Activated T-cell treated with anti-CD3 and anti-CD28 coated beads, Interleukin-2, amount 50 U/mL, for 4 hours (primary cell): ENCODE results near the gene TOMM40. TPM values are rescaled to one million over a fixed set of nuclear protein-coding genes. Genes with fewer than 3 reads are reported as not detected.
"Not testable (repeated sequence)": the region's sequence is repeated elsewhere in the genome, so short reads cannot be mapped to it uniquely, and the experiment has no call there.

ENCODE experiments used
- ATAC-seq, 2 donors: fragments of 200-7000 bp; cut with Tn5 transposase; one replicate each; pipeline ENCODE4 v1.10.0; 2021
- DNase-seq: peaks from one replicate; pipeline ENCODE4 v3.0.0-alpha.2; 2020
- H3K27me3 Mint-ChIP-seq: one replicate; pipeline ENCODE4 v1.8.0; 2021; ENCODE audit warnings: low read depth, mixed read lengths
- H3K36me3 Mint-ChIP-seq: one replicate; pipeline ENCODE4 v1.8.0; 2022; ENCODE audit warnings: mixed read lengths; ENCODE audit not compliant: insufficient read depth
- H3K4me1 Mint-ChIP-seq: one replicate; pipeline ENCODE4 v1.8.0; 2021; ENCODE audit warnings: low read depth, mixed read lengths
- H3K4me3 Mint-ChIP-seq: one replicate; pipeline ENCODE4 v1.8.0; 2021; ENCODE audit warnings: mild to moderate bottlenecking, moderate library complexity, mixed read lengths
- H3K9me3 Mint-ChIP-seq: one replicate; pipeline ENCODE4 v1.8.0; 2021; ENCODE audit warnings: mixed read lengths
- total RNA-seq, 3 donors: library from RNA; stranded (reverse); gene quantifications; one replicate each; pipeline ENCODE4 v1.2.1, GENCODE V29; 2021

The TOMM40 gene
- total RNA-seq, 3 donors from 2014 or later, result 427 to 536 (median 461) TPM

DNA sequence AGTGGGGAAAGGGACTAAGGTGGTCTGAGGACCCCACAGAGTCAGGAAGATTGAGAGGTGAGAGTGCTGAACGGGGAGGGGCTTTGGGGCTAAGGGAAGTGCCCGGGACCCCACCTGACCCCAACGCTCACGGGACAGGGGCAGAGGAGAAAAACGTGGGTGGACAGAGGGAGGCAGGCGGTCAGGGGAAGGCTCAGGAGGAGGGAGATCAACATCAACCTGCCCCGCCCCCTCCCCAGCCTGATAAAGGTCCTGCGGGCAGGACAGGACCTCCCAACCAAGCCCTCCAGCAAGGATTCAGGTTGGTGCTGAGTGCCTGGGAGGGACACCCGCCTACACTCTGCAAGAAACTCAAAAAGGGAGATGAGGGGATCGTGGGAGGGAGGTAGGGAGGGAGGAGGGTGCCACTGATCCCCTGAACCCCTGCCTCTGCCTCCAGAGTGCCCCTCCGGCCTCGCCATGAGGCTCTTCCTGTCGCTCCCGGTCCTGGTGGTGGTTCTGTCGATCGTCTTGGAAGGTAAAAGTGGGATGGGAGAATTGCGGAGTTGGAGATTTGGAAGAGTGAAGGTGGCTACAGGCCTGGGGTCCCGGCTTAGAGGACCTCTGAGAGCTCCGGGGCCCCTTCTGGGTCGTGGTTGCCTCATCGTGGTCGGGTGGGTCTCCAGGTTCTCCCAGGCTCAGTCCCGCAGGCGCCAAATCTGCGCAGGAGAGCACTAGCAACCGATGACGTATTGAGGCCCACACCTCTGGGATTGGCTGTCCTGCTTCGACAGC lies 23.6 kb downstream of the TOMM40 start, which contains the start of gene APOC1:
TSS of gene APOC1 (plus strand) at position 176 of the 774 bp plus-strand sequence. CDS start at position 460, 284 bp downstream.
- H3K27me3 Mint-ChIP-seq, result peaks cover 31% of the 10 kb centered on the region
- DNase-seq (peak; percentile 71), ATAC-seq (peak; percentile 97)
- H3K36me3 Mint-ChIP-seq, H3K9me3 Mint-ChIP-seq, H3K4me1 Mint-ChIP-seq: not testable (repeated sequence)
- peak within 1 kb of the TSS; percentile 88 for H3K4me3 Mint-ChIP-seq

DNA sequence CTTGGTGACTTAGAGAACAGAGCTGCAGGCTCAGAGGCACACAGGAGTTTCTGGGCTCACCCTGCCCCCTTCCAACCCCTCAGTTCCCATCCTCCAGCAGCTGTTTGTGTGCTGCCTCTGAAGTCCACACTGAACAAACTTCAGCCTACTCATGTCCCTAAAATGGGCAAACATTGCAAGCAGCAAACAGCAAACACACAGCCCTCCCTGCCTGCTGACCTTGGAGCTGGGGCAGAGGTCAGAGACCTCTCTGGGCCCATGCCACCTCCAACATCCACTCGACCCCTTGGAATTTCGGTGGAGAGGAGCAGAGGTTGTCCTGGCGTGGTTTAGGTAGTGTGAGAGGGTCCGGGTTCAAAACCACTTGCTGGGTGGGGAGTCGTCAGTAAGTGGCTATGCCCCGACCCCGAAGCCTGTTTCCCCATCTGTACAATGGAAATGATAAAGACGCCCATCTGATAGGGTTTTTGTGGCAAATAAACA lies 33.2 kb downstream of the TOMM40 start:
- H3K4me1 Mint-ChIP-seq, result peaks cover 4% of the 10 kb centered on the region
- no peak overlapping the region for H3K4me3 Mint-ChIP-seq
- H3K27me3 Mint-ChIP-seq, result peaks cover 25% of the 10 kb centered on the region
- no peak for ATAC-seq
- no peaks in the 10 kb centered on the region for H3K36me3 Mint-ChIP-seq
- no peak for DNase-seq
- H3K9me3 Mint-ChIP-seq, result no peaks in the 10 kb centered on the region

DNA sequence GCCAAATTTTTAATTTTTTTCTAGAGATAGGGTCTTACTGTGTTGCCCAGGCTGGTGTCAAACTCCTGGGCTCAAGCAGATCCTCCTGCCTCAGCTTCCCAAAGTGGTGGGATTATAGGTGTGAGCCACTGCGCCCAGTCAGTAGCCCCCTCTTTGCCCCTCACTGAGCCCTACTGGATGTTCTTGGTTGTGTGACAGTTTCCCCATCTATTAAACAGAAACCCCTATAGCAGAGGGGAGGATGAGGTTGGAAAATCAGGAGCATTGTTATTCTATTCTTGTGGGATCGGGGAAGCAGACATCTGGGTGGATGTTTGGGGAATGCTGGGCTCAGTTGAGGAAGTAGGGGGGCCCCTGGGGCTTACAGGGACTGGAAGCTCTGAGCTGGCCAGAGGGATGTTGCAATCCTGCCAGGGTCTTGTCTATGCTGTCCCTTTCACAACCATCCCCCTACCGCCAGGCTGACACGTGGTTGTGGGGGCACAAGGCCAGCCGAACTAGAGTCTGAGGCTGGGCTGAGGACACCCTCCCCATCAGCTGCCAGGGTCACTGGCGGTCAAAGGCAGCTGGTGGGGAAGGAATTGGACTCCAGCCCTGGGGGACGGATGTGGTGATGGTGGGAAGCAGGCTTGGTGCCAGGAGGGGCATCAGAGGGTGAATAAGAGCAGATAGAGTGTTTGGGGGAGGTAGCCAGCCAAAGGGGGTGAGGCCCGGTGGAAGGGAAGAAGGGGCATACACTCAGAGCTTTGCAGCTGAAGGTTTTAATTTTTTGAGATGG lies 34.2 kb downstream of the TOMM40 start:
- ATAC-seq, result no peak
- H3K36me3 Mint-ChIP-seq, result no peaks in the 10 kb centered on the region
- H3K27me3 Mint-ChIP-seq, result peaks cover 29% of the 10 kb centered on the region
- H3K4me3 Mint-ChIP-seq, result no peak overlapping the region
- H3K9me3 Mint-ChIP-seq, result no peaks in the 10 kb centered on the region
- H3K4me1 Mint-ChIP-seq, result peaks cover 4% of the 10 kb centered on the region
- no peak for DNase-seq

DNA sequence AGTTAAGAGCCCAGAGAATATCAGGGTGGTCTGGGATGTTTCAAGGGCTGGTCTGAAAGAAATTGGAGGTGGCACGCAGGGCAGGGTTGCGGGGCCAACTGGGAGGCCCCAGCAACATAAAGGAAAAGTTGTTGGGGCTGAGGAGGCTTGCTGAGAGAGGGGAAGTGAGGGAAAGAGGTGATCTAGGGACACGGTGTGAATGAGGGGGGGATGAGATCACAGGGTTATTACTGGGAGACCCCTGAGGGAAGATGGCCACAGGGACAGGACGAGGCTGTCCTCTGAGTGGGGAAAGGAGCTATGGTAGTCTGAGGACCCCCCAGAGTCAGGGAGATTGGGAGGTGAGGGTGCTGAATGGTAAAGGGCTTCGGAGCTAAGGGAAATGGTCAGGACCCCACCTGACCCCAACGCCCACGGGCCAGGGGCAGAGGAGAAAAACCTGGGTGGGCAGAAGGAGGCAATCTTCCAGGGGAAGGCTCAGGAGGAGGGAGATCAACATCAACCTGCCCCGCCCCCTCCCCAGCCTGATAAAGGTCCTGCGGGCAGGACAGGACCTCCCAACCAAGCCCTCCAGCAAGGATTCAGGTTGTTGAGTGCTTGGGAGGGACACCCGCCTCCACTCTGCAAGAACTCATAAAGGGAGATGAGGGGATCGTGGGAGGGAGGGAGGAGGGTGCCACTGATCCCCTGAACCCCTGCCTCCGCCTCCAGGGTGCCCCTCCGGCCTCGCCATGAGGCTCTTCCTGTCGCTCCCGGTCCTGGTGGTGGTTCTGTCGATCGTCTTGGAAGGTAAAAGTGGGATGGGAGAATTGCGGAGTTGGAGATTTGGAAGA lies 35.4 kb downstream of the TOMM40 start:
- peak in 1 of 2 donors; percentile 10 for ATAC-seq
- H3K27me3 Mint-ChIP-seq, result peaks cover 29% of the 10 kb centered on the region
- not testable (repeated sequence) for H3K9me3 Mint-ChIP-seq, DNase-seq, H3K4me3 Mint-ChIP-seq, H3K36me3 Mint-ChIP-seq, H3K4me1 Mint-ChIP-seq

DNA sequence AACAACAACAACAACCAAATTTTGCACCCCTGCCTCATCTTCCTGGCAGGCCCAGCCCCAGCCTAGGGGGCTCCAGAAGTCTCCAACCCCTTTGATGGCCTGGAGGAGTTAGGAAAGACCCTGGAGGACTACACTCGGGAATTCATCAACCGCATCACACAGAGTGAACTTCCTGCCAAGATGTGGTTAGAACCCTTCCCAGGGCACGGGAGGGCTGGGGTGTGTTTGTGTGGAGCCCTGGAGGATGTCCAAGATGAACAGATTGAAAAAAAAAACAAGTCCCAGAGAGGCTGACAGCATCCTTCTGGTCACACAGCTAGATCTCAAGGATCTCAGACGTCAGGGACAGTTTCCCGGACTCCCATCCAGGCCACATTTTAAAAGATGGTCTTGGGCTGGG lies 36.7 kb downstream of the TOMM40 start:
- Mint-ChIP-seq H3K9me3 (no peaks in the 10 kb centered on the region), H3K27me3 (peaks cover 29% of the 10 kb centered on the region), H3K36me3 (no peaks in the 10 kb centered on the region), H3K4me1 (peaks cover 4% of the 10 kb centered on the region), H3K4me3 (no peak overlapping the region)
- ATAC-seq (no peak), DNase-seq (no peak)

DNA sequence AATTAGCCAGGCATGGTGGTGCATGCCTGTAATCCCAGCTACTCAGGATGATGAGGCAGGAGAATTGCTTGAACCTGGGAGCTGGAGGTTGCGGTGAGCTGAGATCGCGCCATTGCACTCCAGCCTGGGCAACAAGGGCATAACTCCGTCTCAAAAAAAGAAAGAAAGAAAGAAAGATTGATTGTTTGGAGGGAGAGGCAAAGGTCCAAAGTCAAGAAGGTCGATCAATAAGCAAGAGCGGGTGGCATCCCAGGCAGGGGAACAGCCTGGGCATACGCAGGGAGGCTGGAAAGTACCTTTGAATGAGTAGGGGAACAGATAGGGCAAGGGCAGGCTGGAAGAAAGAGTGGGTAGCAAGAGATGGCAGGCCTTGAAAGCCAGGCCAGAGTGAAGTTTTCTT lies 39.0 kb downstream of the TOMM40 start:
- Mint-ChIP-seq H3K36me3 (no peaks in the 10 kb centered on the region), H3K4me1 (peaks cover 4% of the 10 kb centered on the region), H3K9me3 (no peaks in the 10 kb centered on the region), H3K27me3 (peaks cover 23% of the 10 kb centered on the region), H3K4me3 (no peak overlapping the region)
- DNase-seq (no peak), ATAC-seq (no peak)

DNA sequence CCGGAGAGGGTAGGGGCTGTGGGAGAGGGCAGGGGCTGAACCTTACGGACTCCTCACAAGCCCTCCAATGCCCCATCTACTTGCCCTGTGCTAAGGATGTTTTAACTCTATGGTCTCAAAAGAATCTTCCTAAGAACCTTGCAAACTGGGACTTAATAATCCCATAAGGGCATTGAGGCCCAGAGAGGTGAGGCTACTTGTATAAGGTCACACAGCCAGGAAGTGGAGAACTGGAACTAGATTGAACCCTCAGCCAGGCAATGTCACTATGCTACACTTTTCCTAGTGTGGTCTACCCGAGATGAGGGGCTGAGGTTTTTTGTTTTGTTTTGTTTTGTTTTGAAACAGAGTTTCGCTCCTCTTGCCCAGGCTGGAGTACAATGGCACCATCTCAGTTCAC lies 40.5 kb downstream of the TOMM40 start:
- no peaks in the 10 kb centered on the region for H3K9me3 Mint-ChIP-seq

DNA sequence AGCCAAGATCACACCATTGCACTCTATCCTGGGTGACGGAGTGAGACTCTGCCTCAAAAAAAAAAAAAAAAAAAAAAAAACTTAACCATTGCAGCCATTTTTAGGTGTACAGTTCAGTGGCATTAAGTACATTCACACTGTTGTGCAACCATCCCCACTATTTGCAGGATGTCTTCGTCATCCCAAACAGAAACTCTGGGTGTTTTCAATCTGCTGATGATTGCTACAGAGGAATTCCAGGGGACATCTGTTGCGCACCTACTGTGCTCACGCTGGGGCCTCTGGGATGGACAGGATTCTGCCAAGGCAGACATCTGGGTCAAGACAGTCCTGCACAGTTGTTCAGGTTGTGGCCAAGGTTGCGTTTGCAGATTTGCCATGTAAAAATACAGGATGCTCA lies 48.6 kb downstream of the TOMM40 start:
- Mint-ChIP-seq H3K4me3 (no peak overlapping the region), H3K9me3 (no peaks in the 10 kb centered on the region), H3K4me1 (no peaks in the 10 kb centered on the region), H3K27me3 (no peaks in the 10 kb centered on the region), H3K36me3 (no peaks in the 10 kb centered on the region)
- DNase-seq (no peak), ATAC-seq (no peak)

More for the DNA sequence above, 40.5 kb downstream of the TOMM40 start:
- Mint-ChIP-seq H3K36me3 (no peaks in the 10 kb centered on the region), H3K4me1 (peaks cover 4% of the 10 kb centered on the region), H3K4me3 (no peak overlapping the region), H3K27me3 (peaks cover 12% of the 10 kb centered on the region)
- ATAC-seq (no peak), DNase-seq (no peak)

DNA sequence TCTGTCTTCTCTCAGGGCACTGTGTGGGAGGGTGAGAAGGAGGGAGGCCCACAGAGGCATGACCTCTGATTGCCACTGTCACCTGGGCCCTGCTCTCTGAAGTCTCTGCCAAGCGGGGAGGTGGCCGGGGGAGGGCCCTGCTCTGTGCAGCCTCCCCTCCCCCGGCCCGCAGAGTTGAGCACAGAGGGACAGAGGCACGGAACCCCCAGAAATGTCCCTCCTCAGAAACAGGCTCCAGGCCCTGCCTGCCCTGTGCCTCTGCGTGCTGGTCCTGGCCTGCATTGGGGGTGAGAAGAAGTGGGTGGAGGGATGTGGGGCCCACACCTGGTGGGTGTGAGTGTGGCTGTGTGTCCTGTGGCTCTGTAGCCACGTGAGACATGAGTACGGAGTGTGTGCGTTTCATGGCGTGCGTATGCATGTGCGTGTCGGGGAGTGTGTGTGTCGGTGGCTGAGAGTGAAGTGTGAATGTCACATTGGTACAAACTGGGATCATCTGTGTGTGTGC lies 51.1 kb downstream of the TOMM40 start, which contains the start of gene APOC4:
TSS of gene APOC4 (plus strand) at position 171 of the 505 bp plus-strand sequence. CDS start at position 212, 41 bp downstream.
- no peak for ATAC-seq
- no peak within 1 kb of the TSS for H3K4me3 Mint-ChIP-seq
- no peaks in the 10 kb centered on the region for H3K4me1 Mint-ChIP-seq

DNA sequence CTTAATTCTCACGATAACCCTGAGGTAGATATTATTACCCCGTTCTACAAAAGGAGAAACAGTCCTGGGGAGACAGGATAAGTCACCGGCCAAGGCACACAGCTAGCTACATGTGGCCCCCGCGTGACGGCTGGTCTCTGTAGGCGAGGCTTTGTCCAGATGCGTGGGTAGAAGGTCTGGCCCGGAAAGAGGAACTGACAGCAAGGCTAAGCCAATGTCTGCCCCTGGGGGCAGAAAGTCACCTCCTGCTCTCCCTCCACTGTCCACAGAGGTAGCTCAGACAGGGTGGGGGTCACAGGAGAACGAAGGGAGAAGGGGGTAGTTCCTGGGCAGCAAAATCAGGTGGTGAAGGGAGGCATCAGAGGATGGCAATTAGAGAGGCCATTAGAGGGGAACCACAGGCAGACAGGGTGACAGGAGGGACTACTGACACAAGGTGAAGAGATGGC lies 52.8 kb downstream of the TOMM40 start:
- Mint-ChIP-seq H3K4me1 (no peaks in the 10 kb centered on the region), H3K36me3 (no peaks in the 10 kb centered on the region), H3K27me3 (no peaks in the 10 kb centered on the region), H3K9me3 (no peaks in the 10 kb centered on the region), H3K4me3 (no peak overlapping the region)
- no peak for DNase-seq
- ATAC-seq, result no peak

More for the DNA sequence above, 51.1 kb downstream of the TOMM40 start, which contains the start of gene APOC4:
- Mint-ChIP-seq H3K36me3 (no peaks in the 10 kb centered on the region), H3K9me3 (no peaks in the 10 kb centered on the region), H3K27me3 (no peaks in the 10 kb centered on the region)
- no peak for DNase-seq

DNA sequence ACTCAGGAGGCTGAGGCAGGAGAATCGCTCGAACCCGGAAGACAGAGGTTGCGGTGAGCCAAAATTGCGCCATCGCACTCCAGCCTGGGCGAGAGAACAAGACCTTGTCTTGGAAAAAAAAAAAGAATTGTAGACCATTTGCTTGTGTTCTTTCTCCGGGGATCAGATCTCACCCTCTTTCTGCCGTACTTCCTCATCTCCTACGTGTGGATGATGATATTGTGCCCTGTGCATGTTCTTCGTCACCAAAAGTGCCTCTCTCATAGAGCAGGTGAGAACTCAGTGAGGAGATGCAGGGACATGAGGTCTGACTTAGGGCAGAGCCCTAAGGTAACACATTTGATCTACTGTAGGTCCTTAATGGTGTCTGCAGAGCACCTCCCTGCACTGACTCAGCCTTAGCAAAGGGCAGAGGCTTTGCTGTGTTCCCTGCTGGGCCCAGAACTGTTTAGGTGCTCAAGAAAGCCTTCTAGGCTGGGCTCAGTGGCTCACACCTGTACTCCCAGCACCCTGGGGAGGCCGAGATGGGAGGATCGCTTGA lies 56.1 kb downstream of the TOMM40 start:
- no peaks in the 10 kb centered on the region for H3K27me3 Mint-ChIP-seq
- H3K36me3 Mint-ChIP-seq, result no peaks in the 10 kb centered on the region
- H3K4me3 Mint-ChIP-seq, result no peak overlapping the region
- ATAC-seq (no peak), DNase-seq (no peak)
- H3K9me3 Mint-ChIP-seq, result no peaks in the 10 kb centered on the region
- peaks cover 2% of the 10 kb centered on the region for H3K4me1 Mint-ChIP-seq

DNA sequence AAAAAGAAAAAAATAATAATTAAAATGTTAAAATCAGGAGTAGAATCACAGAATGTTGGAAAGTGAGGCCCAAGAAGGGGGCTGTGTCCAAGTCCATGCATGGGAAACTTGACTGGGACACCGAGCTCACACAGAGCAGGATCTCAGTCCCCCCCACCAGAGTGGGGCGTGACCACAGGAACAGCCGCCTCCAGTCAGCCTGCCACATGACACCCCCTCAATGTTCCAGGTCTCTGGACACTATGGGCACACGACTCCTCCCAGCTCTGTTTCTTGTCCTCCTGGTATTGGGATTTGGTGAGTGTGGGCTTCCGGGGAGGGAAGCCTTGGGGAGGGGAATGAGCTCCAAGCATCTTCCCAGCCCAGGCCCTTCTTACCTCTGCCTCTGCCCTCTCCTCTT lies 57.2 kb downstream of the TOMM40 start:
- no peaks in the 10 kb centered on the region for H3K27me3 Mint-ChIP-seq
- H3K4me1 Mint-ChIP-seq, result peaks cover 2% of the 10 kb centered on the region
- no peak overlapping the region for H3K4me3 Mint-ChIP-seq
- DNase-seq (no peak), ATAC-seq (no peak)
- H3K9me3 Mint-ChIP-seq, result no peaks in the 10 kb centered on the region
- H3K36me3 Mint-ChIP-seq, result no peaks in the 10 kb centered on the region

DNA sequence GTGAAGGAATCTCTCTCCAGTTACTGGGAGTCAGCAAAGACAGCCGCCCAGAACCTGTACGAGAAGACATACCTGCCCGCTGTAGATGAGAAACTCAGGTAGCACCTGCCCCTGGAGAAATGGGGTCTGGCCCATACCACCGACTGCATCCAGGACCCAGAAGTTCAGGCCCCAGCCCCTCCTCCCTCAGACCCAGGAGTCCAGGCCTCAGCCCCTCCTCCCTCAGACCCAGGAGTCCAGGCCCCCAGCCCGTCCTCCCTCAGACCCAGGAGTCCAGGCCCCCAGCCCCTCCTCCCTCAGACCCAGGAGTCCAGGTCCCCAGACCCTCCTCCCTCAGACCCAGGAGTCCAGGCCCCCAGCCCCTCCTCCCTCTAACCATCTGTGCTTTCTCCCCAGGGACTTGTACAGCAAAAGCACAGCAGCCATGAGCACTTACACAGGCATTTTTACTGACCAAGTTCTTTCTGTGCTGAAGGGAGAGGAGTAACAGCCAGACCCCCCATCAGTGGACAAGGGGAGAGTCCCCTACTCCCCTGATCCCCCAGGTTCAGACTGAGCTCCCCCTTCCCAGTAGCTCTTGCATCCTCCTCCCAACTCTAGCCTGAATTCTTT lies 57.8 kb downstream of the TOMM40 start:
- H3K4me3 Mint-ChIP-seq, result no peak overlapping the region
- no peaks in the 10 kb centered on the region for H3K27me3 Mint-ChIP-seq
- H3K36me3 Mint-ChIP-seq, result no peaks in the 10 kb centered on the region
- H3K9me3 Mint-ChIP-seq, result no peaks in the 10 kb centered on the region
- ATAC-seq (no peak), DNase-seq (no peak)
- peaks cover 3% of the 10 kb centered on the region for H3K4me1 Mint-ChIP-seq
